ENCODE measurements around the gene PRODH2. TPM values are rescaled to one million over a fixed set of nuclear protein-coding genes. Genes with fewer than 3 reads are reported as not detected.

Gene PRODH2
- total and polyA plus RNA-seq, 2 of the 13 experiments (the other 11 are each of a cell fraction or from before 2014, with no cell fraction given): 86.7 to 118 TPM

DNA sequence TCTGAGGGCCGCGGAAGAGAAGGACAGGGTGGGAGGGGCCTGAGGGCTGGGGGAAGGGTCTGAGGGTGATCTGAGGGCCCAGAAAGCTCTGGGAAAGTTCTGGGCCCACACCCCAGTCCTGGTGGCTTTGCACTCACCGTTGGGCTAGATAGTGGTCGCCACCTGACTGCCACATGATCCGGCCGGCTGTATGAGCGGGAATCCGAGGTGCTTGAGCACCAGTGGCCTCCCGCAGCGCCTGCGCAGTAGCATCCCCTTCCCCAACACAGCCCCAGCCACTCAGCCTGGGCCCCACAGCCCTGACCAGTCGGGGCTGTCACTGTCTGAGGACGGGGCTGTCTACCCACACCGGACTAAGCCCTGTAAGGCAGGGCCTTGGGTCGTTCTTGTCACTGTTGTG lies 15.0 kb downstream of the PRODH2 start (continued):
- TF ChIP-seq, protein P1, sequence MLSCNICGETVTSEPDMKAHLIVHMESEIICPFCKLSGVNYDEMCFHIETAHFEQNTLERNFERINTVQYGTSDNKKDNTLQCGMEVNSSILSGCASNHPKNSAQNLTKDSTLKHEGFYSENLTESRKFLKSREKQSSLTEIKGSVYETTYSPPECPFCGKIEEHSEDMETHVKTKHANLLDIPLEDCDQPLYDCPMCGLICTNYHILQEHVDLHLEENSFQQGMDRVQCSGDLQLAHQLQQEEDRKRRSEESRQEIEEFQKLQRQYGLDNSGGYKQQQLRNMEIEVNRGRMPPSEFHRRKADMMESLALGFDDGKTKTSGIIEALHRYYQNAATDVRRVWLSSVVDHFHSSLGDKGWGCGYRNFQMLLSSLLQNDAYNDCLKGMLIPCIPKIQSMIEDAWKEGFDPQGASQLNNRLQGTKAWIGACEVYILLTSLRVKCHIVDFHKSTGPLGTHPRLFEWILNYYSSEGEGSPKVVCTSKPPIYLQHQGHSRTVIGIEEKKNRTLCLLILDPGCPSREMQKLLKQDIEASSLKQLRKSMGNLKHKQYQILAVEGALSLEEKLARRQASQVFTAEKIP (CRISPR knock-in tag; IDR thresholded peaks at IDR 0.05; ENCODE audit: borderline replicate concordance): no peak
- TF ChIP-seq, protein P2, sequence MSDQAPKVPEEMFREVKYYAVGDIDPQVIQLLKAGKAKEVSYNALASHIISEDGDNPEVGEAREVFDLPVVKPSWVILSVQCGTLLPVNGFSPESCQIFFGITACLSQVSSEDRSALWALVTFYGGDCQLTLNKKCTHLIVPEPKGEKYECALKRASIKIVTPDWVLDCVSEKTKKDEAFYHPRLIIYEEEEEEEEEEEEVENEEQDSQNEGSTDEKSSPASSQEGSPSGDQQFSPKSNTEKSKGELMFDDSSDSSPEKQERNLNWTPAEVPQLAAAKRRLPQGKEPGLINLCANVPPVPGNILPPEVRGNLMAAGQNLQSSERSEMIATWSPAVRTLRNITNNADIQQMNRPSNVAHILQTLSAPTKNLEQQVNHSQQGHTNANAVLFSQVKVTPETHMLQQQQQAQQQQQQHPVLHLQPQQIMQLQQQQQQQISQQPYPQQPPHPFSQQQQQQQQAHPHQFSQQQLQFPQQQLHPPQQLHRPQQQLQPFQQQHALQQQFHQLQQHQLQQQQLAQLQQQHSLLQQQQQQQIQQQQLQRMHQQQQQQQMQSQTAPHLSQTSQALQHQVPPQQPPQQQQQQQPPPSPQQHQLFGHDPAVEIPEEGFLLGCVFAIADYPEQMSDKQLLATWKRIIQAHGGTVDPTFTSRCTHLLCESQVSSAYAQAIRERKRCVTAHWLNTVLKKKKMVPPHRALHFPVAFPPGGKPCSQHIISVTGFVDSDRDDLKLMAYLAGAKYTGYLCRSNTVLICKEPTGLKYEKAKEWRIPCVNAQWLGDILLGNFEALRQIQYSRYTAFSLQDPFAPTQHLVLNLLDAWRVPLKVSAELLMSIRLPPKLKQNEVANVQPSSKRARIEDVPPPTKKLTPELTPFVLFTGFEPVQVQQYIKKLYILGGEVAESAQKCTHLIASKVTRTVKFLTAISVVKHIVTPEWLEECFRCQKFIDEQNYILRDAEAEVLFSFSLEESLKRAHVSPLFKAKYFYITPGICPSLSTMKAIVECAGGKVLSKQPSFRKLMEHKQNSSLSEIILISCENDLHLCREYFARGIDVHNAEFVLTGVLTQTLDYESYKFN (CRISPR knock-in tag; conservative IDR thresholded peaks at IDR 0.05): no peak
- TF ChIP-seq POGZ (CRISPR knock-in tag; IDR thresholded peaks at IDR 0.05) (no peak), EED (CRISPR knock-in tag; IDR thresholded peaks at IDR 0.05) (no peak), KDM5B (CRISPR knock-in tag; IDR thresholded peaks at IDR 0.05; ENCODE audit: borderline replicate concordance) (peak; percentile 77; the same call in 1 of the 2 replicates), GZF1 (CRISPR knock-in tag; IDR thresholded peaks at IDR 0.05) (no peak), TP53 (CRISPR knock-in tag; conservative IDR thresholded peaks at IDR 0.05) (no peak), ZNF644 (CRISPR knock-in tag; IDR thresholded peaks at IDR 0.05; ENCODE audit: low read depth) (no peak)
- TF ChIP-seq, protein P3, sequence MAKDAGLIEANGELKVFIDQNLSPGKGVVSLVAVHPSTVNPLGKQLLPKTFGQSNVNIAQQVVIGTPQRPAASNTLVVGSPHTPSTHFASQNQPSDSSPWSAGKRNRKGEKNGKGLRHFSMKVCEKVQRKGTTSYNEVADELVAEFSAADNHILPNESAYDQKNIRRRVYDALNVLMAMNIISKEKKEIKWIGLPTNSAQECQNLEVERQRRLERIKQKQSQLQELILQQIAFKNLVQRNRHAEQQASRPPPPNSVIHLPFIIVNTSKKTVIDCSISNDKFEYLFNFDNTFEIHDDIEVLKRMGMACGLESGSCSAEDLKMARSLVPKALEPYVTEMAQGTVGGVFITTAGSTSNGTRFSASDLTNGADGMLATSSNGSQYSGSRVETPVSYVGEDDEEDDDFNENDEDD (CRISPR knock-in tag; IDR thresholded peaks at IDR 0.05; ENCODE audit: borderline replicate concordance): peak; percentile 87; the same call in 1 of the 2 replicates
- TF ChIP-seq, protein P4, sequence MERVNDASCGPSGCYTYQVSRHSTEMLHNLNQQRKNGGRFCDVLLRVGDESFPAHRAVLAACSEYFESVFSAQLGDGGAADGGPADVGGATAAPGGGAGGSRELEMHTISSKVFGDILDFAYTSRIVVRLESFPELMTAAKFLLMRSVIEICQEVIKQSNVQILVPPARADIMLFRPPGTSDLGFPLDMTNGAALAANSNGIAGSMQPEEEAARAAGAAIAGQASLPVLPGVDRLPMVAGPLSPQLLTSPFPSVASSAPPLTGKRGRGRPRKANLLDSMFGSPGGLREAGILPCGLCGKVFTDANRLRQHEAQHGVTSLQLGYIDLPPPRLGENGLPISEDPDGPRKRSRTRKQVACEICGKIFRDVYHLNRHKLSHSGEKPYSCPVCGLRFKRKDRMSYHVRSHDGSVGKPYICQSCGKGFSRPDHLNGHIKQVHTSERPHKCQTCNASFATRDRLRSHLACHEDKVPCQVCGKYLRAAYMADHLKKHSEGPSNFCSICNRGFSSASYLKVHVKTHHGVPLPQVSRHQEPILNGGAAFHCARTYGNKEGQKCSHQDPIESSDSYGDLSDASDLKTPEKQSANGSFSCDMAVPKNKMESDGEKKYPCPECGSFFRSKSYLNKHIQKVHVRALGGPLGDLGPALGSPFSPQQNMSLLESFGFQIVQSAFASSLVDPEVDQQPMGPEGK (CRISPR knock-in tag; IDR thresholded peaks at IDR 0.05): 0 out of 2 replicates have a peak, but pooled peaks have one; percentile 25
- TF ChIP-seq, protein P5, sequence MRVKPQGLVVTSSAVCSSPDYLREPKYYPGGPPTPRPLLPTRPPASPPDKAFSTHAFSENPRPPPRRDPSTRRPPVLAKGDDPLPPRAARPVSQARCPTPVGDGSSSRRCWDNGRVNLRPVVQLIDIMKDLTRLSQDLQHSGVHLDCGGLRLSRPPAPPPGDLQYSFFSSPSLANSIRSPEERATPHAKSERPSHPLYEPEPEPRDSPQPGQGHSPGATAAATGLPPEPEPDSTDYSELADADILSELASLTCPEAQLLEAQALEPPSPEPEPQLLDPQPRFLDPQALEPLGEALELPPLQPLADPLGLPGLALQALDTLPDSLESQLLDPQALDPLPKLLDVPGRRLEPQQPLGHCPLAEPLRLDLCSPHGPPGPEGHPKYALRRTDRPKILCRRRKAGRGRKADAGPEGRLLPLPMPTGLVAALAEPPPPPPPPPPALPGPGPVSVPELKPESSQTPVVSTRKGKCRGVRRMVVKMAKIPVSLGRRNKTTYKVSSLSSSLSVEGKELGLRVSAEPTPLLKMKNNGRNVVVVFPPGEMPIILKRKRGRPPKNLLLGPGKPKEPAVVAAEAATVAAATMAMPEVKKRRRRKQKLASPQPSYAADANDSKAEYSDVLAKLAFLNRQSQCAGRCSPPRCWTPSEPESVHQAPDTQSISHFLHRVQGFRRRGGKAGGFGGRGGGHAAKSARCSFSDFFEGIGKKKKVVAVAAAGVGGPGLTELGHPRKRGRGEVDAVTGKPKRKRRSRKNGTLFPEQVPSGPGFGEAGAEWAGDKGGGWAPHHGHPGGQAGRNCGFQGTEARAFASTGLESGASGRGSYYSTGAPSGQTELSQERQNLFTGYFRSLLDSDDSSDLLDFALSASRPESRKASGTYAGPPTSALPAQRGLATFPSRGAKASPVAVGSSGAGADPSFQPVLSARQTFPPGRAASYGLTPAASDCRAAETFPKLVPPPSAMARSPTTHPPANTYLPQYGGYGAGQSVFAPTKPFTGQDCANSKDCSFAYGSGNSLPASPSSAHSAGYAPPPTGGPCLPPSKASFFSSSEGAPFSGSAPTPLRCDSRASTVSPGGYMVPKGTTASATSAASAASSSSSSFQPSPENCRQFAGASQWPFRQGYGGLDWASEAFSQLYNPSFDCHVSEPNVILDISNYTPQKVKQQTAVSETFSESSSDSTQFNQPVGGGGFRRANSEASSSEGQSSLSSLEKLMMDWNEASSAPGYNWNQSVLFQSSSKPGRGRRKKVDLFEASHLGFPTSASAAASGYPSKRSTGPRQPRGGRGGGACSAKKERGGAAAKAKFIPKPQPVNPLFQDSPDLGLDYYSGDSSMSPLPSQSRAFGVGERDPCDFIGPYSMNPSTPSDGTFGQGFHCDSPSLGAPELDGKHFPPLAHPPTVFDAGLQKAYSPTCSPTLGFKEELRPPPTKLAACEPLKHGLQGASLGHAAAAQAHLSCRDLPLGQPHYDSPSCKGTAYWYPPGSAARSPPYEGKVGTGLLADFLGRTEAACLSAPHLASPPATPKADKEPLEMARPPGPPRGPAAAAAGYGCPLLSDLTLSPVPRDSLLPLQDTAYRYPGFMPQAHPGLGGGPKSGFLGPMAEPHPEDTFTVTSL (CRISPR knock-in tag; IDR thresholded peaks at IDR 0.05; ENCODE audit: borderline replicate concordance): no peak
- TF ChIP-seq, protein P6, sequence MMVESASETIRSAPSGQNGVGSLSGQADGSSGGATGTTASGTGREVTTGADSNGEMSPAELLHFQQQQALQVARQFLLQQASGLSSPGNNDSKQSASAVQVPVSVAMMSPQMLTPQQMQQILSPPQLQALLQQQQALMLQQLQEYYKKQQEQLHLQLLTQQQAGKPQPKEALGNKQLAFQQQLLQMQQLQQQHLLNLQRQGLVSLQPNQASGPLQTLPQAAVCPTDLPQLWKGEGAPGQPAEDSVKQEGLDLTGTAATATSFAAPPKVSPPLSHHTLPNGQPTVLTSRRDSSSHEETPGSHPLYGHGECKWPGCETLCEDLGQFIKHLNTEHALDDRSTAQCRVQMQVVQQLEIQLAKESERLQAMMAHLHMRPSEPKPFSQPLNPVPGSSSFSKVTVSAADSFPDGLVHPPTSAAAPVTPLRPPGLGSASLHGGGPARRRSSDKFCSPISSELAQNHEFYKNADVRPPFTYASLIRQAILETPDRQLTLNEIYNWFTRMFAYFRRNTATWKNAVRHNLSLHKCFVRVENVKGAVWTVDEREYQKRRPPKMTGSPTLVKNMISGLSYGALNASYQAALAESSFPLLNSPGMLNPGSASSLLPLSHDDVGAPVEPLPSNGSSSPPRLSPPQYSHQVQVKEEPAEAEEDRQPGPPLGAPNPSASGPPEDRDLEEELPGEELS (CRISPR knock-in tag; IDR thresholded peaks at IDR 0.05): peak; percentile 26; the same call in 1 of the 2 replicates
